Neural cell (in vitro differentiated cells): ENCODE results near the gene MAGI1.
A peak's percentile ranks its signal among the peaks of the same experiment; 100 is the strongest.

ENCODE experiments used
- EP300 ChIP-seq: fragments of 450-650 bp; conservative IDR thresholded peaks from 2 replicates; pipeline ENCODE4 v1.6.1; 2014; ENCODE audit warnings: antibody characterized with exemption, mild to moderate bottlenecking, moderate library complexity; ENCODE audit not compliant: poor library complexity, severe bottlenecking
- EZH2 ChIP-seq: fragments of 200-600, 300-800 bp; shearing (Covaris generic), sonication (generic); IDR thresholded peaks from 2 replicates; pipeline ENCODE4 v1.6.1; 2014; ENCODE audit warnings: antibody characterized with exemption, low read length, borderline replicate concordance, mild to moderate bottlenecking; ENCODE audit not compliant: insufficient read depth, poor library complexity, severe bottlenecking
- TF ChIP-seq, protein P1 (sequence below): fragments of 450-650 bp; IDR thresholded peaks from 2 replicates; pipeline ENCODE4 v1.5.1; 2014; ENCODE audit warnings: antibody characterized with exemption, mild to moderate bottlenecking, moderate library complexity; ENCODE audit not compliant: poor library complexity, severe bottlenecking
- TF ChIP-seq, protein P2 (sequence below): IDR thresholded peaks from 2 replicates; pipeline ENCODE4 v1.6.1; 2012; ENCODE audit warnings: borderline replicate concordance

DNA sequence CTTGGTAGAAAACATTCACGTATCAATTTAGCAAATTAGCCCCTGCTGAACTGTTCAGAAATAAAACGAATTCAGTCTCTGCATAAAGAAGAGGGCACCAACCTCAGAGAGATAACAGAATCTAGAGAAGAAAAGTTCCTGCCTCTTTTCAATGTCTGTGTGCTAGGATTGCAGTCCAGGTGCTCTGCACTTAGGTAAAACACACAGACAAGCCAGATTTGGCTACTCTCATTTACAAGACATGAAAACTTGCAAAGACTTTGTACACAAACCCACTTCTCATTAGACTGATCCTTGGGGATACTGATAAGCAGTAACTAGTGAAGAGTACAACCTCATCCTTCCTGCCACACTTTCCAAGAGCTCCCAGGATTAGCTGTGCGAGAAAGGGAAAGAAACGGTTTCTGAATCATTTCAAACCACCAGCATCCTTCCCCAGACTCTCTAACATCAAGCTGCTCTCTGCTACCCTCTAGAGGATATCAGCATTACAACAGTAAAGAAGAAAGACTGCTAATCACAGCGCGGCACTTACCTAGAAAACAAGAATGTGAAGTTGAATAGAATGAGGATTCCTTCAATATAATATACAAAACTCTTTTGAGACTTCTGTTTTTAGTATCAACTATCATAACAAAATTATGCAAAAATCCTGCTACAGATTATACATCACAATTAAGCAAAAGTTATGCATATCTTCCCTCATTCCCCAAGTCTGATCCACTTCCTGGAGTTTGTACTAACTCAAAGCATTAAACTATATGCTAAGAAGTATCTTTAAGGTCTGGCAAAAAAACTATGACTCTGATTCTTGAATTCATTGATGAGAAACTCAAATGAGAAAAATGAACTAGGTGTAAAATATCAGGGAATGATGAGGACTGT lies 306.4 kb downstream of the MAGI1 start:
- TF ChIP-seq, protein P1, sequence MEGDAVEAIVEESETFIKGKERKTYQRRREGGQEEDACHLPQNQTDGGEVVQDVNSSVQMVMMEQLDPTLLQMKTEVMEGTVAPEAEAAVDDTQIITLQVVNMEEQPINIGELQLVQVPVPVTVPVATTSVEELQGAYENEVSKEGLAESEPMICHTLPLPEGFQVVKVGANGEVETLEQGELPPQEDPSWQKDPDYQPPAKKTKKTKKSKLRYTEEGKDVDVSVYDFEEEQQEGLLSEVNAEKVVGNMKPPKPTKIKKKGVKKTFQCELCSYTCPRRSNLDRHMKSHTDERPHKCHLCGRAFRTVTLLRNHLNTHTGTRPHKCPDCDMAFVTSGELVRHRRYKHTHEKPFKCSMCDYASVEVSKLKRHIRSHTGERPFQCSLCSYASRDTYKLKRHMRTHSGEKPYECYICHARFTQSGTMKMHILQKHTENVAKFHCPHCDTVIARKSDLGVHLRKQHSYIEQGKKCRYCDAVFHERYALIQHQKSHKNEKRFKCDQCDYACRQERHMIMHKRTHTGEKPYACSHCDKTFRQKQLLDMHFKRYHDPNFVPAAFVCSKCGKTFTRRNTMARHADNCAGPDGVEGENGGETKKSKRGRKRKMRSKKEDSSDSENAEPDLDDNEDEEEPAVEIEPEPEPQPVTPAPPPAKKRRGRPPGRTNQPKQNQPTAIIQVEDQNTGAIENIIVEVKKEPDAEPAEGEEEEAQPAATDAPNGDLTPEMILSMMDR: peak; percentile 86
- TF ChIP-seq EZH2: no peak
- TF ChIP-seq, protein P2, sequence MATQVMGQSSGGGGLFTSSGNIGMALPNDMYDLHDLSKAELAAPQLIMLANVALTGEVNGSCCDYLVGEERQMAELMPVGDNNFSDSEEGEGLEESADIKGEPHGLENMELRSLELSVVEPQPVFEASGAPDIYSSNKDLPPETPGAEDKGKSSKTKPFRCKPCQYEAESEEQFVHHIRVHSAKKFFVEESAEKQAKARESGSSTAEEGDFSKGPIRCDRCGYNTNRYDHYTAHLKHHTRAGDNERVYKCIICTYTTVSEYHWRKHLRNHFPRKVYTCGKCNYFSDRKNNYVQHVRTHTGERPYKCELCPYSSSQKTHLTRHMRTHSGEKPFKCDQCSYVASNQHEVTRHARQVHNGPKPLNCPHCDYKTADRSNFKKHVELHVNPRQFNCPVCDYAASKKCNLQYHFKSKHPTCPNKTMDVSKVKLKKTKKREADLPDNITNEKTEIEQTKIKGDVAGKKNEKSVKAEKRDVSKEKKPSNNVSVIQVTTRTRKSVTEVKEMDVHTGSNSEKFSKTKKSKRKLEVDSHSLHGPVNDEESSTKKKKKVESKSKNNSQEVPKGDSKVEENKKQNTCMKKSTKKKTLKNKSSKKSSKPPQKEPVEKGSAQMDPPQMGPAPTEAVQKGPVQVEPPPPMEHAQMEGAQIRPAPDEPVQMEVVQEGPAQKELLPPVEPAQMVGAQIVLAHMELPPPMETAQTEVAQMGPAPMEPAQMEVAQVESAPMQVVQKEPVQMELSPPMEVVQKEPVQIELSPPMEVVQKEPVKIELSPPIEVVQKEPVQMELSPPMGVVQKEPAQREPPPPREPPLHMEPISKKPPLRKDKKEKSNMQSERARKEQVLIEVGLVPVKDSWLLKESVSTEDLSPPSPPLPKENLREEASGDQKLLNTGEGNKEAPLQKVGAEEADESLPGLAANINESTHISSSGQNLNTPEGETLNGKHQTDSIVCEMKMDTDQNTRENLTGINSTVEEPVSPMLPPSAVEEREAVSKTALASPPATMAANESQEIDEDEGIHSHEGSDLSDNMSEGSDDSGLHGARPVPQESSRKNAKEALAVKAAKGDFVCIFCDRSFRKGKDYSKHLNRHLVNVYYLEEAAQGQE: no peak
- TF ChIP-seq EP300: no peak
